GM20431 (cell line): ENCODE measurements around the gene ZNF768.

Experiments used
- in situ Hi-C: fragments of 300-500 bp; cut with MseI, MboI; formaldehyde crosslinking; loops from one replicate; pipeline ENCODE4 v1.15.0; 2020; ENCODE audit warnings: low sequenced_read_pairs; ENCODE audit not compliant: unreplicated experiment

Gene ZNF768

GRCh38 chr16:30519120-30520049 lies 7.0 kb downstream of the ZNF768 start:
- in situ Hi-C loops, result no loop called here

GRCh38 chr16:30518552-30518951 lies 7.8 kb downstream of the ZNF768 start:
- in situ Hi-C loops, result no loop called here

- in situ Hi-C loops, result no loop called here
Measured at GRCh38 chr16:30515275-30515674, 11.1 kb downstream of the ZNF768 start.

GRCh38 chr16:30511509-30511908 lies 14.9 kb downstream of the ZNF768 start:
- in situ Hi-C loops, result no loop called here

- in situ Hi-C loops, result no loop called here
Measured at GRCh38 chr16:30510376-30510938, 15.9 kb downstream of the ZNF768 start.

GRCh38 chr16:30509081-30509765 lies 17.1 kb downstream of the ZNF768 start:
- in situ Hi-C loops, result no loop called here

- in situ Hi-C loops, result no loop called here
Measured at GRCh38 chr16:30503403-30504296, 22.7 kb downstream of the ZNF768 start.

GRCh38 chr16:30499284-30499683 lies 27.1 kb downstream of the ZNF768 start:
- in situ Hi-C loops, result no loop called here

- in situ Hi-C loops, result no loop called here
Measured at GRCh38 chr16:30494709-30495108, 31.7 kb downstream of the ZNF768 start.

- in situ Hi-C loops, result no loop called here
Measured at GRCh38 chr16:30493941-30494488, 32.4 kb downstream of the ZNF768 start.

- in situ Hi-C loops, result no loop called here
Measured at GRCh38 chr16:30491744-30492308, 34.5 kb downstream of the ZNF768 start.

- in situ Hi-C loops, result no loop called here
Measured at GRCh38 chr16:30491229-30491628, 35.1 kb downstream of the ZNF768 start.

- in situ Hi-C loops, result no loop called here
Measured at GRCh38 chr16:30490210-30490609, 36.2 kb downstream of the ZNF768 start.

GRCh38 chr16:30488764-30489605 lies 37.4 kb downstream of the ZNF768 start:
- in situ Hi-C loops, result no loop called here

- in situ Hi-C loops, result no loop called here
Measured at GRCh38 chr16:30485818-30486436, 40.4 kb downstream of the ZNF768 start.

GRCh38 chr16:30484887-30485286 lies 41.5 kb downstream of the ZNF768 start:
- in situ Hi-C loops, result no loop called here

GRCh38 chr16:30482366-30482765 lies 44.0 kb downstream of the ZNF768 start:
- in situ Hi-C loops, result no loop called here

- in situ Hi-C loops, result no loop called here
Measured at GRCh38 chr16:30481381-30481780, 45.0 kb downstream of the ZNF768 start.
